K562 (cell line): ENCODE data around the gene ITK. TPM values are rescaled to one million over a fixed set of nuclear protein-coding genes. Genes with fewer than 3 reads are reported as not detected.

ENCODE experiments used
- ATAC-seq: fragments of 200-7000 bp; cut with Tn5 transposase; 3 replicates; pipeline ENCODE4 v1.9.1; 2020; ENCODE audit warnings: moderate library complexity
- BruUV-seq: library from RNA; stranded (reverse); fragments of 400-500 nt; replicated peaks from 2 replicates; lab custom pipeline; 2021; lab: Mats Ljungman, UMichigan
- CTCF ChIA-PET: fragments of 300-600 bp; formaldehyde crosslinking; extraction: SDS; loops from one replicate; lab custom pipeline; 2021; ENCODE audit warnings: low intra/inter-chr PET ratio; lab: Yijun Ruan, JAX
- POLR2A ChIA-PET: fragments of 300-600, 350-650 bp; sonication (Branson Sonifier 250); formaldehyde crosslinking; extraction: SDS; loops from one replicate; lab custom pipeline; 2021; ENCODE audit warnings: antibody characterized with exemption, inconsistent platforms; lab: Yijun Ruan, JAX
- DNase-seq, 4 experiments: peaks; one replicate each; pipeline versions ENCODE4 v3.0.0 to v3.0.0-alpha.2; 2011 to 2018; ENCODE audit warnings: low spot score in 3 of 4, mixed read lengths in 3 of 4; ENCODE audit errors: extremely low read depth in 1 of 4
- FAIRE-seq: peaks from 2 replicates; lab custom pipeline; 2011; peaks lifted over from hg19 to GRCh38; lab: Jason Lieb, UNC
- H2AFZ ChIP-seq: 2 replicates; pipeline ENCODE4 v1.6.0; 2011; ENCODE audit warnings: low read depth, low read length, control low read depth, inconsistent platforms
- H3K27ac ChIP-seq: fragments of 200-600 bp; 3 replicates; pipeline ENCODE4 v1.8.0; 2011; ENCODE audit warnings: low read depth, mild to moderate bottlenecking, control low read depth, inconsistent platforms, low read length, moderate library complexity, mixed read lengths; ENCODE audit errors: extremely low read depth
- H3K27me3 ChIP-seq, 2 experiments: fragments of 300-600 bp in 1 of 2; 2 replicates in 1 of 2; 3 replicates in 1 of 2; pipeline versions ENCODE4 v1.6.0 to v1.8.0; 2011; ENCODE audit warnings: inconsistent platforms in 2 of 2, low read length in 2 of 2, mild to moderate bottlenecking in 1 of 2, mixed read lengths in 1 of 2, moderate library complexity in 1 of 2; ENCODE audit not compliant: control insufficient read depth in 2 of 2, insufficient read depth in 2 of 2
- H3K36me3 ChIP-seq: fragments of 300-600 bp; 3 replicates; pipeline ENCODE4 v1.8.0; 2011; ENCODE audit warnings: mild to moderate bottlenecking, low read length, inconsistent platforms; ENCODE audit not compliant: control insufficient read depth, insufficient read depth
- H3K4me1 ChIP-seq, 2 experiments: fragments of 200-600 bp in 1 of 2; replicated peaks in 1 of 2; 2 replicates in 1 of 2; 3 replicates in 1 of 2; pipeline versions ENCODE4 v1.5.1 to v1.8.0; 2011; ENCODE audit warnings: inconsistent platforms in 2 of 2, low read length in 2 of 2, mild to moderate bottlenecking in 1 of 2, mixed read lengths in 1 of 2, moderate library complexity in 1 of 2; ENCODE audit not compliant: control insufficient read depth in 2 of 2, insufficient read depth in 2 of 2
- H3K4me2 ChIP-seq: 2 replicates; pipeline ENCODE4 v1.6.1; 2011; ENCODE audit warnings: low read length, control low read depth, inconsistent platforms, mixed read lengths; ENCODE audit not compliant: insufficient read depth
- H3K4me3 ChIP-seq: fragments of 200-600 bp; sonication (generic), shearing (Covaris generic); 2 replicates; pipeline ENCODE4 v1.5.1; 2016; ENCODE audit warnings: control low read depth, inconsistent platforms
- H3K79me2 ChIP-seq: fragments of 200-600 bp; 3 replicates; pipeline ENCODE4 v1.8.0; 2011; ENCODE audit warnings: low read length, inconsistent platforms; ENCODE audit not compliant: control insufficient read depth, insufficient read depth
- H3K9ac ChIP-seq, 2 experiments: 2 replicates each; pipeline versions ENCODE4 v1.6.0 to v1.6.1; 2011; ENCODE audit warnings: low read depth in 2 of 2, low read length in 2 of 2, control low read depth in 1 of 2, inconsistent platforms in 1 of 2, mild to moderate bottlenecking in 1 of 2, mixed read lengths in 1 of 2; ENCODE audit not compliant: insufficient read depth in 1 of 2
- H3K9me1 ChIP-seq: one replicate; pipeline ENCODE4 v1.6.0; 2011; ENCODE audit warnings: inconsistent platforms, mild to moderate bottlenecking, low read length, moderate library complexity; ENCODE audit not compliant: control insufficient read depth, insufficient read depth
- H3K9me3 ChIP-seq: replicated peaks from 2 replicates; pipeline ENCODE4 v1.5.1; 2011; ENCODE audit warnings: low read depth, low read length, inconsistent platforms; ENCODE audit not compliant: control insufficient read depth, insufficient read depth
- H4K20me1 ChIP-seq: replicated peaks from 2 replicates; pipeline ENCODE4 v1.6.1; 2011; ENCODE audit warnings: low read length, inconsistent platforms, mixed read lengths; ENCODE audit not compliant: control insufficient read depth, insufficient read depth
- ADNP ChIP-seq: fragments of 200-800 bp; sonication (Bioruptor generic); IDR thresholded peaks from 2 replicates; pipeline ENCODE4 v1.6.1; 2016; ENCODE audit warnings: missing genetic modification characterization, missing compliant biosample characterization
- EHMT2 ChIP-seq: fragments of 450-650 bp; IDR thresholded peaks from 2 replicates; pipeline ENCODE4 v1.6.1; 2018; ENCODE audit warnings: antibody characterized with exemption
- EP400 ChIP-seq: fragments of 450-650 bp; IDR thresholded peaks from 2 replicates; pipeline ENCODE4 v1.6.1; 2017; ENCODE audit warnings: antibody characterized with exemption, mild to moderate bottlenecking, moderate library complexity
- ILF3 ChIP-seq: fragments of 450-650 bp; IDR thresholded peaks from 2 replicates; pipeline ENCODE4 v1.6.1; 2018; ENCODE audit warnings: antibody characterized with exemption, mild to moderate bottlenecking, moderate library complexity, borderline replicate concordance
- NONO ChIP-seq, 2 experiments: fragments of 200-400 bp in 1 of 2; fragments of 450-650 bp in 1 of 2; formaldehyde crosslinking in 1 of 2; IDR thresholded peaks; 2 replicates each; pipeline ENCODE4 v1.6.1; 2017; ENCODE audit warnings: low read depth in 2 of 2, mild to moderate bottlenecking in 2 of 2, moderate library complexity in 2 of 2, low read length in 1 of 2
- RBFOX2 ChIP-seq: fragments of 200-400 bp; formaldehyde crosslinking; IDR thresholded peaks from 2 replicates; pipeline ENCODE4 v1.6.1; 2017; ENCODE audit warnings: low read depth, mild to moderate bottlenecking, low read length, moderate library complexity
- TCF15 ChIP-seq: fragments of 250-450 bp; sonication (Bioruptor Pico); IDR thresholded peaks from 2 replicates; pipeline ENCODE4 v1.8.0; 2022; ENCODE audit warnings: moderate library complexity, mild to moderate bottlenecking, inconsistent platforms
- TRIM24 ChIP-seq, 2 experiments: fragments of 450-650 bp; IDR thresholded peaks; 2 replicates each; pipeline ENCODE4 v1.6.1; 2016
- ZNF407 ChIP-seq: fragments of 450-650 bp; IDR thresholded peaks from 2 replicates; pipeline ENCODE4 v1.6.1; 2016; ENCODE audit warnings: low read depth
- ZNF41 ChIP-seq: fragments of 250-450 bp; sonication (Bioruptor Pico); conservative IDR thresholded peaks from 2 replicates; pipeline ENCODE4 v1.4.0; 2020; ENCODE audit warnings: mild to moderate bottlenecking
- WGBS: fragments of 100-300 bp; shearing (Covaris generic); methylation state at CpG from one replicate; pipeline ENCODE4 v1.1.6; 2016; ENCODE audit warnings: low coverage, mixed read lengths; ENCODE audit not compliant: insufficient coverage; ENCODE audit errors: missing lambda C conversion rate; 5-methylcytosine and 5-hydroxymethylcytosine counted together
- in situ Hi-C: fragments of 300-500 bp; cut with MboI; formaldehyde crosslinking; loops from 4 replicates; pipeline ENCODE4 v1.15.0; 2018; ENCODE audit warnings: inconsistent platforms, mixed read lengths
- intact Hi-C: fragments of 100-400 bp; cut with micrococcal nuclease; formaldehyde crosslinking; loops from 2 replicates; pipeline ENCODE4 v1.14.2; 2022
- polyA plus RNA-seq, 8 experiments: library from polyadenylated mRNA; depleted of rRNA in 4 of 8; stranded (reverse) in 5 of 8; unstranded in 3 of 8; fragments of >200 nt; fragmentation: Nextera tagmentation in 2 of 8; fragmentation: Illumina TruSeq in 1 of 8; extraction: Ambion mirVana in 2 of 8; extraction: Trizol in 1 of 8; gene quantifications; 2 replicates each; pipeline versions ENCODE4 v1.2.1 to v1.2.3, GENCODE V29; 2011 to 2014; ENCODE audit warnings: inconsistent platforms in 1 of 8, missing spikeins in 1 of 8
- total RNA-seq, 7 experiments: library from RNA; depleted of rRNA in 6 of 7; stranded (reverse); fragments of >200 nt in 6 of 7; fragmentation: Illumina TruSeq in 2 of 7; extraction: Trizol in 2 of 7; gene quantifications; 2 replicates each; pipeline versions ENCODE4 v1.2.1 to v1.2.3, GENCODE V29; 2011 to 2021; ENCODE audit warnings: low replicate concordance in 1 of 7
- TF ChIP-seq, protein P1 (sequence below), 2 experiments: fragments of 450-650 bp in 1 of 2; sonication (generic) in 1 of 2; formaldehyde crosslinking; conservative IDR thresholded peaks; 2 replicates each; pipeline versions ENCODE4 v1.4.0 to v1.8.1; 2020 to 2022; ENCODE audit warnings: mild to moderate bottlenecking in 1 of 2, missing genetic modification reagents in 1 of 2

The ITK gene
- total and polyA plus RNA-seq, 9 of the 15 experiments (the other 6 are each of a cell fraction or from before 2014, with no cell fraction given): 0.04 to 0.75 TPM; not detected in 7

DNA sequence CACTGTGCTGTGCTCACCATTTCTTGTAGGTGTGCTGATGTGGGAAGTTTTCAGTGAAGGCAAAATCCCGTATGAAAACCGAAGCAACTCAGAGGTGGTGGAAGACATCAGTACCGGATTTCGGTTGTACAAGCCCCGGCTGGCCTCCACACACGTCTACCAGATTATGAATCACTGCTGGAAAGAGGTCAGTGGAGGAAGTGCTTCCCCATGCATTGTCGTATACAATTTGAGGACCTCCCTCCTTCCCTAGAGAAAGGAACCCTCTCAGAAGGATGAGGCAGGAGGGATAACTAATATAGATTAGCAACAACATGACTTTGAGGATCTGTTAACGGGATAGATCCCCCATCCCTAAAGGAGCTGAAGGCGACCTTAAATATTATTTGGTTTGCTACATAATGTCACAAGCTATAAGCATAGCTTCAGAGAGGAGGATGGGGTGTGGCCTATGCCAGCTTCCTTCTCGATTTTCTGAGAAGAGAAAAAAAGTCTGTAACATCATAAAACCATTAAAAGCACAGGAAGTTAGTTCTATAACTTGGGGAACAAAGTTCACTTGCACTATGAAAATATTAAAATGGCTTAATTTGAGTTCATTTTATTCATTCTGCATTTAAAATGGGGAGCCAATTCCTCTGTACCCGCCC, 68.3 kb downstream of the ITK start:
- H3K27ac ChIP-seq: no peak overlapping the region
- H3K4me2 ChIP-seq: no peak overlapping the region
- ChIA-PET POLR2A (interaction anchor here (0.7 kb wide), 1 partner anchor 41 kb away, joined by 3 read pairs; no protein-coding TSS in a partner anchor), CTCF (no interaction called here)
- no peak for DNase-seq
- WGBS: 0% methylated on average over 11 of the region's 11 CpGs
- intact Hi-C loops (no loop called here), in situ Hi-C loops (loop anchor here (10.0 kb wide), 1 partner anchor 226 kb away; no protein-coding TSS in a partner anchor)
- H3K9me1 ChIP-seq: no peaks in the 10 kb centered on the region
- ATAC-seq: no peak
- TF ChIP-seq ADNP (tag): no peak
- no peak for TF ChIP-seq EP400
- no peak for TF ChIP-seq ZNF407
- TF ChIP-seq TRIM24 (IDR thresholded peaks at IDR 0.05): no peak
- TF ChIP-seq, protein P1, sequence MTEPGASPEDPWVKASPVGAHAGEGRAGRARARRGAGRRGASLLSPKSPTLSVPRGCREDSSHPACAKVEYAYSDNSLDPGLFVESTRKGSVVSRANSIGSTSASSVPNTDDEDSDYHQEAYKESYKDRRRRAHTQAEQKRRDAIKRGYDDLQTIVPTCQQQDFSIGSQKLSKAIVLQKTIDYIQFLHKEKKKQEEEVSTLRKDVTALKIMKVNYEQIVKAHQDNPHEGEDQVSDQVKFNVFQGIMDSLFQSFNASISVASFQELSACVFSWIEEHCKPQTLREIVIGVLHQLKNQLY (CRISPR knock-in tag; conservative IDR thresholded peaks at IDR 0.05): no peak
- no peak for TF ChIP-seq RBFOX2
- TF ChIP-seq EHMT2: no peak
- no peak for TF ChIP-seq ILF3
- TF ChIP-seq NONO (IDR thresholded peaks at IDR 0.05; ENCODE audit: low read depth in 2 of 2, low read length in 1 of 2): no peak
- TF ChIP-seq ZNF41: no peak
- no peak for TF ChIP-seq TCF15 (CRISPR knock-in tag)
- H3K79me2 ChIP-seq: no peaks in the 10 kb centered on the region
- H3K36me3 ChIP-seq: no peaks in the 10 kb centered on the region
- FAIRE-seq: no peak
- H3K9me3 ChIP-seq: no peaks in the 10 kb centered on the region
- no peak overlapping the region for H3K9ac ChIP-seq
- H3K4me1 ChIP-seq: no peaks in the 10 kb centered on the region; a peak in 1 of 5 replicates
- H3K27me3 ChIP-seq: no peaks in the 10 kb centered on the region
- H3K4me3 ChIP-seq: no peak overlapping the region
- no peaks in the 10 kb centered on the region for H4K20me1 ChIP-seq
- BruUV-seq: no TSS peak
- no peak overlapping the region for H2AFZ ChIP-seq
